ENCODE data around the gene CHRM5. TPM values are rescaled to one million over a fixed set of nuclear protein-coding genes. Genes with fewer than 3 reads are reported as not detected.
A peak's percentile ranks its signal among the peaks of the same experiment; 100 is the strongest.

The CHRM5 gene
- total RNA-seq, 4 donors from 2014 or later: 0.21 to 0.98 (median 0.37) TPM

DNA sequence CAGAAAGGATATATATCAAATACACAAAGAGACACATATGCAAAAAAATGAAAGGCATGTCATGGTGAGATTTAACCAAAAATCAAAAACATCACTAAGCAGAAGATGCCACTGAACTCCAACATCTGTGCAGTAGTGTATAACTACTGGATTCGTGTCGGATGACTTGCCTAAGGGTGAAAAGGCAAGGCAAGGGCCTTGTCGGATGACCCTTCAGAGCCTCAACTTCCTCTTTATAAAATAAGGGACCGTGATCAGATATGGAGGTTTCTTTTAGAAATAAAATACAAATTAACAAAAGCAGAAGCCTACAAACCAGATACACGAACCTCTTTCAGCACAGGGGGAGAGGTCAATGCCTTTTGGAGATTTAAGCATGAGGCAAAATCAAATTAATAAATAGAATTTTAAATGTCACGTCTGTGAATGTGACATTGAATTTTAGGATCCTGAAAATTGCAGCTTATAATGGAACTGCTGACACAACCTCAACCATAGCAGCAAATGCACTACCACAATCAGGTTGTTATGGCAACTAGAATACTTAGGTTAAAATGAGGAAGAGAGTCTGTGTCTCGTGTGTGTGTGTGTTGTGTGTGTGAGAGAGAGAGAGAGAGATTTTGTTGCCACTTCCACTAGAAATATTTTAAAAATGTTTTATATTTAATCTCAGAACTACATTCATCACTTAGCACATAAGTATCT, 8.3 kb upstream of the CHRM5 start:
- TF ChIP-seq, protein P1, sequence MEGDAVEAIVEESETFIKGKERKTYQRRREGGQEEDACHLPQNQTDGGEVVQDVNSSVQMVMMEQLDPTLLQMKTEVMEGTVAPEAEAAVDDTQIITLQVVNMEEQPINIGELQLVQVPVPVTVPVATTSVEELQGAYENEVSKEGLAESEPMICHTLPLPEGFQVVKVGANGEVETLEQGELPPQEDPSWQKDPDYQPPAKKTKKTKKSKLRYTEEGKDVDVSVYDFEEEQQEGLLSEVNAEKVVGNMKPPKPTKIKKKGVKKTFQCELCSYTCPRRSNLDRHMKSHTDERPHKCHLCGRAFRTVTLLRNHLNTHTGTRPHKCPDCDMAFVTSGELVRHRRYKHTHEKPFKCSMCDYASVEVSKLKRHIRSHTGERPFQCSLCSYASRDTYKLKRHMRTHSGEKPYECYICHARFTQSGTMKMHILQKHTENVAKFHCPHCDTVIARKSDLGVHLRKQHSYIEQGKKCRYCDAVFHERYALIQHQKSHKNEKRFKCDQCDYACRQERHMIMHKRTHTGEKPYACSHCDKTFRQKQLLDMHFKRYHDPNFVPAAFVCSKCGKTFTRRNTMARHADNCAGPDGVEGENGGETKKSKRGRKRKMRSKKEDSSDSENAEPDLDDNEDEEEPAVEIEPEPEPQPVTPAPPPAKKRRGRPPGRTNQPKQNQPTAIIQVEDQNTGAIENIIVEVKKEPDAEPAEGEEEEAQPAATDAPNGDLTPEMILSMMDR (IDR thresholded peaks at IDR 0.05): no peak
- no peak for TF ChIP-seq EP300 (IDR thresholded peaks at IDR 0.05)
- no peak for TF ChIP-seq POLR2A (IDR thresholded peaks at IDR 0.05)

GRCh38 chr15:33960549-33960935, 7.8 kb upstream of the CHRM5 start:
- Histone ChIP-seq H3K27ac (no peak overlapping the region), H3K4me3 (no peak overlapping the region), H3K36me3 (no peaks in the 10 kb centered on the region), H3K27me3 (no peaks in the 10 kb centered on the region), H3K9me3 (no peaks in the 10 kb centered on the region), H3K4me1 (no peaks in the 10 kb centered on the region)
- TF ChIP-seq, protein P1 (IDR thresholded peaks at IDR 0.05): no peak
- no peak for TF ChIP-seq EP300 (IDR thresholded peaks at IDR 0.05)
- TF ChIP-seq POLR2A (IDR thresholded peaks at IDR 0.05): no peak
- DNase-seq (ENCODE audit: low spot score in 2 of 2): no peak
- WGBS, 2 donors: 52 to 60% methylated on average over 3 of the region's 3 CpGs

More for the DNA sequence above, 8.3 kb upstream of the CHRM5 start:
- Histone ChIP-seq H3K27me3 (no peaks in the 10 kb centered on the region), H3K36me3 (no peaks in the 10 kb centered on the region), H3K4me1 (no peaks in the 10 kb centered on the region), H3K9me3 (no peaks in the 10 kb centered on the region), H3K27ac (no peak overlapping the region), H3K4me3 (no peak overlapping the region)
- 59 to 68% methylated on average over 7 of the region's 7 CpGs for WGBS, 2 donors
- DNase-seq (ENCODE audit: low spot score in 2 of 2): no peak

- WGBS, 2 donors: 53% methylated on average over 8 of the region's 8 CpGs
- Histone ChIP-seq H3K36me3 (no peaks in the 10 kb centered on the region), H3K9me3 (no peaks in the 10 kb centered on the region), H3K27ac (no peak overlapping the region), H3K4me3 (no peak overlapping the region), H3K27me3 (no peaks in the 10 kb centered on the region), H3K4me1 (no peaks in the 10 kb centered on the region)
- TF ChIP-seq POLR2A (IDR thresholded peaks at IDR 0.05) (no peak), EP300 (IDR thresholded peaks at IDR 0.05) (no peak)
- TF ChIP-seq, protein P1 (IDR thresholded peaks at IDR 0.05): peak in 3 of 5 experiments; percentile 15 to 49 (median 17)
- DNase-seq (ENCODE audit: low spot score in 2 of 2): no peak
These were observed 4.2 kb upstream of the CHRM5 start for GRCh38 chr15:33963831-33964664.

DNA sequence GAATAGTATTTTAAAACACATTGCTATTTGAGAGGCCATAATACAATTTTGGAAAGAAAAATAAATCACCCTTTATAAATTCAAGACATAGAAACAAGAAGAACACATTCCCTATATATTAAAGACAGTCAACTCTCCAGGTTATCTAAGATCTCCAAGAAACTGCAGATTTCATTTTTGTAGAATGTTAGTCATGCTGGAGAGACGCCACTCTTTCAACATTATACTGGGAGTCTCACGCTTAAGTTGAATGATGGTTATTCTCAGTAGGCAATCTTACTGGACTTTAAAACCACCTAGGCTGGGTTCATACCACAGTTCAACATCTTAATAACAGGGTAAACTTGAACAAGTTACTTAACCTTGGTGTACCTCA, 3.6 kb upstream of the CHRM5 start:
- TF ChIP-seq POLR2A (IDR thresholded peaks at IDR 0.05): no peak
- TF ChIP-seq EP300 (IDR thresholded peaks at IDR 0.05): no peak
- TF ChIP-seq, protein P1 (IDR thresholded peaks at IDR 0.05): no peak
- 88 to 95% methylated on average over 2 of the region's 2 CpGs for WGBS, 2 donors
- H3K4me1 ChIP-seq: no peaks in the 10 kb centered on the region

GRCh38 chr15:33968821-33969220, 524 bp downstream of the CHRM5 start:
- whole genome bisulfite sequencing, 2 donors: 79 to 84% methylated on average over 3 of the region's 3 CpGs
- DNase-seq (ENCODE audit: low spot score in 2 of 2): no peak
- Histone ChIP-seq H3K4me1 (no peaks in the 10 kb centered on the region), H3K27me3 (no peaks in the 10 kb centered on the region), H3K27ac (no peak overlapping the region), H3K36me3 (no peaks in the 10 kb centered on the region), H3K4me3 (no peak overlapping the region), H3K9me3 (no peaks in the 10 kb centered on the region)
- TF ChIP-seq POLR2A (IDR thresholded peaks at IDR 0.05): no peak
- TF ChIP-seq, protein P1 (IDR thresholded peaks at IDR 0.05): no peak
- no peak for TF ChIP-seq EP300 (IDR thresholded peaks at IDR 0.05)

More for the DNA sequence above, 3.6 kb upstream of the CHRM5 start:
- no peak for DNase-seq (ENCODE audit: low spot score in 2 of 2)
- H3K4me3 ChIP-seq: no peak overlapping the region
- no peaks in the 10 kb centered on the region for H3K36me3 ChIP-seq
- no peak overlapping the region for H3K27ac ChIP-seq
- H3K27me3 ChIP-seq: no peaks in the 10 kb centered on the region
- no peaks in the 10 kb centered on the region for H3K9me3 ChIP-seq

Data from tibial nerve (tissue), 4 donors.